WTC11 (cell line): Measurements from ENCODE around the gene SLC9A9. TPM values are rescaled to one million over a fixed set of nuclear protein-coding genes. Genes with fewer than 3 reads are reported as not detected.

Source experiments
- ATAC-seq: fragments of 200-7000 bp; cut with Tn5 transposase; 2 replicates; pipeline ENCODE4 v1.10.0; 2021; ENCODE audit warnings: mild to moderate bottlenecking, moderate library complexity
- CTCF ChIA-PET: fragments of 300-600 bp; sonication (Branson Sonifier 250); formaldehyde crosslinking; loops from one replicate; lab custom pipeline; 2021; ENCODE audit warnings: antibody characterized with exemption; lab: Charles Lee
- POLR2A ChIA-PET: fragments of 350-600 bp; sonication (Branson Sonifier 250); formaldehyde crosslinking; loops from one replicate; lab custom pipeline; 2021; ENCODE audit warnings: antibody characterized with exemption; lab: Charles Lee
- DNase-seq: peaks from one replicate; pipeline ENCODE4 v3.0.0; 2021; ENCODE audit warnings: low spot score
- H3K27ac Mint-ChIP-seq: 2 replicates; pipeline ENCODE4 v1.8.0; 2021; ENCODE audit warnings: mixed read lengths
- H3K27me3 Mint-ChIP-seq: 2 replicates; pipeline ENCODE4 v1.8.0; 2021; ENCODE audit warnings: low read depth, mild to moderate bottlenecking, moderate library complexity, mixed read lengths
- H3K36me3 Mint-ChIP-seq: 2 replicates; pipeline ENCODE4 v1.8.0; 2021; ENCODE audit warnings: mixed read lengths
- H3K4me1 Mint-ChIP-seq: 2 replicates; pipeline ENCODE4 v1.8.0; 2022; ENCODE audit warnings: mixed read lengths
- H3K4me3 Mint-ChIP-seq: 2 replicates; pipeline ENCODE4 v1.8.0; 2021; ENCODE audit warnings: mild to moderate bottlenecking, moderate library complexity, mixed read lengths
- H3K9me3 Mint-ChIP-seq: 2 replicates; pipeline ENCODE4 v1.8.0; 2021; ENCODE audit warnings: mixed read lengths
- ATF1 ChIP-seq: sonication (generic); formaldehyde crosslinking; IDR thresholded peaks from 2 replicates; pipeline ENCODE4 v1.8.1; 2023; ENCODE audit warnings: mild to moderate bottlenecking, moderate library complexity, missing genetic modification reagents
- CREM ChIP-seq: sonication (generic); formaldehyde crosslinking; IDR thresholded peaks from 2 replicates; pipeline ENCODE4 v1.8.1; 2022; ENCODE audit warnings: mild to moderate bottlenecking, missing genetic modification reagents, moderate library complexity
- ELF4 ChIP-seq: sonication (generic); formaldehyde crosslinking; IDR thresholded peaks from 2 replicates; pipeline ENCODE4 v1.8.1; 2022; ENCODE audit warnings: low read depth, mild to moderate bottlenecking, moderate library complexity, missing genetic modification reagents
- GTF2I ChIP-seq: fragments of 250-450 bp; sonication (Bioruptor Pico); conservative IDR thresholded peaks from 2 replicates; pipeline ENCODE4 v1.4.0; 2021; ENCODE audit warnings: mild to moderate bottlenecking
- IRF2 ChIP-seq: sonication (generic); formaldehyde crosslinking; IDR thresholded peaks from 2 replicates; pipeline ENCODE4 v1.8.0; 2022; ENCODE audit warnings: low read depth, missing genetic modification reagents, borderline replicate concordance
- NR2C2 ChIP-seq: sonication (generic); formaldehyde crosslinking; IDR thresholded peaks from 2 replicates; pipeline ENCODE4 v1.8.0; 2022; ENCODE audit warnings: mild to moderate bottlenecking, missing genetic modification reagents
- SMAD4 ChIP-seq: sonication (generic); formaldehyde crosslinking; IDR thresholded peaks from 2 replicates; pipeline ENCODE4 v1.8.0; 2022; ENCODE audit warnings: mild to moderate bottlenecking, missing genetic modification reagents
- ZNF219 ChIP-seq: sonication (generic); formaldehyde crosslinking; IDR thresholded peaks from 2 replicates; pipeline ENCODE4 v1.8.0; 2023; ENCODE audit warnings: missing genetic modification reagents, mild to moderate bottlenecking, borderline replicate concordance
- ZNF263 ChIP-seq: sonication (generic); formaldehyde crosslinking; IDR thresholded peaks from 2 replicates; pipeline ENCODE4 v1.8.1; 2022; ENCODE audit warnings: low read depth, mild to moderate bottlenecking, moderate library complexity, missing genetic modification reagents
- total RNA-seq: library from RNA; stranded (reverse); gene quantifications from 3 replicates; pipeline ENCODE4 v1.2.3, GENCODE V29; 2021
- TF ChIP-seq, protein P1 (sequence below): sonication (generic); formaldehyde crosslinking; IDR thresholded peaks from 2 replicates; pipeline ENCODE4 v1.8.1; 2023; ENCODE audit warnings: mild to moderate bottlenecking, missing genetic modification reagents, moderate library complexity
- TF ChIP-seq, protein P2 (sequence below): sonication (generic); formaldehyde crosslinking; IDR thresholded peaks from 2 replicates; pipeline ENCODE4 v1.8.1; 2023; ENCODE audit warnings: mild to moderate bottlenecking, missing genetic modification reagents, borderline replicate concordance
- TF ChIP-seq, protein P3 (sequence below): sonication (generic); formaldehyde crosslinking; conservative IDR thresholded peaks from 2 replicates; pipeline ENCODE4 v1.8.1; 2023; ENCODE audit warnings: mild to moderate bottlenecking, low read depth, missing genetic modification reagents, moderate library complexity
- TF ChIP-seq, protein P4 (sequence below): sonication (generic); formaldehyde crosslinking; IDR thresholded peaks from 2 replicates; pipeline ENCODE4 v1.8.1; 2022; ENCODE audit warnings: low read depth, mild to moderate bottlenecking, moderate library complexity, missing genetic modification reagents, borderline replicate concordance
- TF ChIP-seq, protein P5 (sequence below): fragments of 250-450 bp; sonication (Bioruptor Pico); IDR thresholded peaks from 2 replicates; pipeline ENCODE4 v2.1.2; 2022; ENCODE audit warnings: mild to moderate bottlenecking, moderate library complexity
- TF ChIP-seq, protein P6 (sequence below): fragments of 250-450 bp; sonication (Bioruptor Pico); IDR thresholded peaks from 2 replicates; pipeline ENCODE4 v1.9.0; 2021; ENCODE audit warnings: mild to moderate bottlenecking
- TF ChIP-seq, protein P7 (sequence below): sonication (generic); formaldehyde crosslinking; IDR thresholded peaks from 2 replicates; pipeline ENCODE4 v1.8.0; 2023; ENCODE audit warnings: missing genetic modification reagents, mild to moderate bottlenecking, borderline replicate concordance

Gene SLC9A9
- total RNA-seq, 1 experiment from 2014 or later: 1.2 TPM

DNA sequence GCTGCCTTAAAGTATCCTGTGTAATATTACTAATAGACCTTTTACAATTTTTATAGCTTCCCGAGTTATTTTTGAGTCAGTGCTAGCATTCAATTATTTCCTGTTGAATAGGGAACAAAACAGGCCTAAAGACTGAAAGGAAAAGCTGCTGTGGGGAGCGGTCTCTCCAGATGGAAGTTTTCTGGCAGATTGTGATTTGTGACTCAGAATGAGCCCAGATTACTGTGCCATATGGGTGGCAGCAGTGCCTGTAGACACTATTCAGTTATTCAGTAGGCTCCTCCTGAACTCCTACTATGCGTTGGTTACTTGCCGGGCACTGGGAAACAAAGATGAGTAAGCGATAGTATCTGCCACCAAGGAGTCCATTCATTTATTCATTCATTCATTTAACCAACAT lies 516.9 kb downstream of the SLC9A9 start:
- POLR2A ChIA-PET: interaction anchor here (0.5 kb wide), 1 partner anchor 32 kb away, joined by 4 read pairs; no protein-coding TSS in a partner anchor
- Mint-ChIP-seq H3K27me3 (no peaks in the 10 kb centered on the region), H3K4me3 (no peak overlapping the region), H3K4me1 (peaks cover 30% of the 10 kb centered on the region), H3K9me3 (peaks cover 4% of the 10 kb centered on the region; the same call in 1 of the 2 replicates), H3K36me3 (no peaks in the 10 kb centered on the region), H3K27ac (no peak overlapping the region)
- DNase-seq: no peak
- no peak for ATAC-seq
- TF ChIP-seq, protein P1, sequence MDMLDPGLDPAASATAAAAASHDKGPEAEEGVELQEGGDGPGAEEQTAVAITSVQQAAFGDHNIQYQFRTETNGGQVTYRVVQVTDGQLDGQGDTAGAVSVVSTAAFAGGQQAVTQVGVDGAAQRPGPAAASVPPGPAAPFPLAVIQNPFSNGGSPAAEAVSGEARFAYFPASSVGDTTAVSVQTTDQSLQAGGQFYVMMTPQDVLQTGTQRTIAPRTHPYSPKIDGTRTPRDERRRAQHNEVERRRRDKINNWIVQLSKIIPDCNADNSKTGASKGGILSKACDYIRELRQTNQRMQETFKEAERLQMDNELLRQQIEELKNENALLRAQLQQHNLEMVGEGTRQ: no peak
- TF ChIP-seq, protein P2, sequence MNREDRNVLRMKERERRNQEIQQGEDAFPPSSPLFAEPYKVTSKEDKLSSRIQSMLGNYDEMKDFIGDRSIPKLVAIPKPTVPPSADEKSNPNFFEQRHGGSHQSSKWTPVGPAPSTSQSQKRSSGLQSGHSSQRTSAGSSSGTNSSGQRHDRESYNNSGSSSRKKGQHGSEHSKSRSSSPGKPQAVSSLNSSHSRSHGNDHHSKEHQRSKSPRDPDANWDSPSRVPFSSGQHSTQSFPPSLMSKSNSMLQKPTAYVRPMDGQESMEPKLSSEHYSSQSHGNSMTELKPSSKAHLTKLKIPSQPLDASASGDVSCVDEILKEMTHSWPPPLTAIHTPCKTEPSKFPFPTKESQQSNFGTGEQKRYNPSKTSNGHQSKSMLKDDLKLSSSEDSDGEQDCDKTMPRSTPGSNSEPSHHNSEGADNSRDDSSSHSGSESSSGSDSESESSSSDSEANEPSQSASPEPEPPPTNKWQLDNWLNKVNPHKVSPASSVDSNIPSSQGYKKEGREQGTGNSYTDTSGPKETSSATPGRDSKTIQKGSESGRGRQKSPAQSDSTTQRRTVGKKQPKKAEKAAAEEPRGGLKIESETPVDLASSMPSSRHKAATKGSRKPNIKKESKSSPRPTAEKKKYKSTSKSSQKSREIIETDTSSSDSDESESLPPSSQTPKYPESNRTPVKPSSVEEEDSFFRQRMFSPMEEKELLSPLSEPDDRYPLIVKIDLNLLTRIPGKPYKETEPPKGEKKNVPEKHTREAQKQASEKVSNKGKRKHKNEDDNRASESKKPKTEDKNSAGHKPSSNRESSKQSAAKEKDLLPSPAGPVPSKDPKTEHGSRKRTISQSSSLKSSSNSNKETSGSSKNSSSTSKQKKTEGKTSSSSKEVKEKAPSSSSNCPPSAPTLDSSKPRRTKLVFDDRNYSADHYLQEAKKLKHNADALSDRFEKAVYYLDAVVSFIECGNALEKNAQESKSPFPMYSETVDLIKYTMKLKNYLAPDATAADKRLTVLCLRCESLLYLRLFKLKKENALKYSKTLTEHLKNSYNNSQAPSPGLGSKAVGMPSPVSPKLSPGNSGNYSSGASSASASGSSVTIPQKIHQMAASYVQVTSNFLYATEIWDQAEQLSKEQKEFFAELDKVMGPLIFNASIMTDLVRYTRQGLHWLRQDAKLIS (CRISPR knock-in tag): no peak
- CTCF ChIA-PET: interaction anchor here (0.6 kb wide), 1 partner anchor 101 kb away, joined by 3 read pairs; no protein-coding TSS in a partner anchor

DNA sequence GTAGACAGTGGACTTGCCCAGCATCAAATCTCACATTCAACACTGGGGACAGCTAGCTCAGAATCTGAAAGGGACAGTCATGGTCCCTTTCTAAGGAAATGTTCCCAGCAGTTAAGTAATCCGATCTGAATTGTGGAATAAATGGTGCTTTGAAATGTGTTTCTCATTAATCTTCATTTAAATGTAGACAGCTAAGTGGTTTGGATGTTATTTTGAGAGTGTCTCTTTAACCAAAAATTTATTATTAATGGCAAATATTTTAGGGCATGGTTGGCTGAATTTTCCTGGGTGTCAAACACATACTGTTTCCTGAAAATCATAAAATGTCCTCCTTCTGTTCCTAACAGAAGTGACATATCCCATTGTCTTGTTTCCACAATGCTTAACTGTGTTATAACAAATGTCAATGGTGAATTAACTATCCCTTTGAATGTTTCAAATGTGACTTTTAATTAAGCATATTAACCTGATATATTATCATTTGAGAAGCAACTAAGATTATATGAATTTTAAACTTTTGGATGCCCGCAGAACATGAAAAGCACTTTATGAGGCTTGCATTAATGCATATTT lies 517.9 kb downstream of the SLC9A9 start:
- no peak for ATAC-seq
- Mint-ChIP-seq H3K4me3 (no peak overlapping the region), H3K27ac (no peak overlapping the region), H3K36me3 (no peaks in the 10 kb centered on the region), H3K9me3 (peaks cover 4% of the 10 kb centered on the region; the same call in 1 of the 2 replicates), H3K4me1 (peaks cover 30% of the 10 kb centered on the region), H3K27me3 (no peaks in the 10 kb centered on the region; the same call in 1 of the 2 replicates)
- ChIA-PET CTCF (no interaction called here), POLR2A (no interaction called here)
- DNase-seq: no peak
- TF ChIP-seq ATF1 (CRISPR knock-in tag): no peak
- TF ChIP-seq ELF4 (CRISPR knock-in tag): no peak
- TF ChIP-seq, protein P3, sequence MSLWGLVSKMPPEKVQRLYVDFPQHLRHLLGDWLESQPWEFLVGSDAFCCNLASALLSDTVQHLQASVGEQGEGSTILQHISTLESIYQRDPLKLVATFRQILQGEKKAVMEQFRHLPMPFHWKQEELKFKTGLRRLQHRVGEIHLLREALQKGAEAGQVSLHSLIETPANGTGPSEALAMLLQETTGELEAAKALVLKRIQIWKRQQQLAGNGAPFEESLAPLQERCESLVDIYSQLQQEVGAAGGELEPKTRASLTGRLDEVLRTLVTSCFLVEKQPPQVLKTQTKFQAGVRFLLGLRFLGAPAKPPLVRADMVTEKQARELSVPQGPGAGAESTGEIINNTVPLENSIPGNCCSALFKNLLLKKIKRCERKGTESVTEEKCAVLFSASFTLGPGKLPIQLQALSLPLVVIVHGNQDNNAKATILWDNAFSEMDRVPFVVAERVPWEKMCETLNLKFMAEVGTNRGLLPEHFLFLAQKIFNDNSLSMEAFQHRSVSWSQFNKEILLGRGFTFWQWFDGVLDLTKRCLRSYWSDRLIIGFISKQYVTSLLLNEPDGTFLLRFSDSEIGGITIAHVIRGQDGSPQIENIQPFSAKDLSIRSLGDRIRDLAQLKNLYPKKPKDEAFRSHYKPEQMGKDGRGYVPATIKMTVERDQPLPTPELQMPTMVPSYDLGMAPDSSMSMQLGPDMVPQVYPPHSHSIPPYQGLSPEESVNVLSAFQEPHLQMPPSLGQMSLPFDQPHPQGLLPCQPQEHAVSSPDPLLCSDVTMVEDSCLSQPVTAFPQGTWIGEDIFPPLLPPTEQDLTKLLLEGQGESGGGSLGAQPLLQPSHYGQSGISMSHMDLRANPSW: no peak
- no peak for TF ChIP-seq SMAD4 (CRISPR knock-in tag)
- TF ChIP-seq, protein P4, sequence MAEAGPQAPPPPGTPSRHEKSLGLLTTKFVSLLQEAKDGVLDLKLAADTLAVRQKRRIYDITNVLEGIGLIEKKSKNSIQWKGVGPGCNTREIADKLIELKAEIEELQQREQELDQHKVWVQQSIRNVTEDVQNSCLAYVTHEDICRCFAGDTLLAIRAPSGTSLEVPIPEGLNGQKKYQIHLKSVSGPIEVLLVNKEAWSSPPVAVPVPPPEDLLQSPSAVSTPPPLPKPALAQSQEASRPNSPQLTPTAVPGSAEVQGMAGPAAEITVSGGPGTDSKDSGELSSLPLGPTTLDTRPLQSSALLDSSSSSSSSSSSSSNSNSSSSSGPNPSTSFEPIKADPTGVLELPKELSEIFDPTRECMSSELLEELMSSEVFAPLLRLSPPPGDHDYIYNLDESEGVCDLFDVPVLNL (CRISPR knock-in tag): no peak
- no peak for TF ChIP-seq GTF2I (CRISPR knock-in tag)
- no peak for TF ChIP-seq ZNF263 (CRISPR knock-in tag)
- no peak for TF ChIP-seq IRF2 (CRISPR knock-in tag)
- TF ChIP-seq NR2C2 (CRISPR knock-in tag): no peak
- TF ChIP-seq, protein P5, sequence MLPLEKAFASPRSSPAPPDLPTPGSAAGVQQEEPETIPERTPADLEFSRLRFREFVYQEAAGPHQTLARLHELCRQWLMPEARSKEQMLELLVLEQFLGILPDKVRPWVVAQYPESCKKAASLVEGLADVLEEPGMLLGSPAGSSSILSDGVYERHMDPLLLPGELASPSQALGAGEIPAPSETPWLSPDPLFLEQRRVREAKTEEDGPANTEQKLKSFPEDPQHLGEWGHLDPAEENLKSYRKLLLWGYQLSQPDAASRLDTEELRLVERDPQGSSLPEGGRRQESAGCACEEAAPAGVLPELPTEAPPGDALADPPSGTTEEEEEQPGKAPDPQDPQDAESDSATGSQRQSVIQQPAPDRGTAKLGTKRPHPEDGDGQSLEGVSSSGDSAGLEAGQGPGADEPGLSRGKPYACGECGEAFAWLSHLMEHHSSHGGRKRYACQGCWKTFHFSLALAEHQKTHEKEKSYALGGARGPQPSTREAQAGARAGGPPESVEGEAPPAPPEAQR (CRISPR knock-in tag): no peak
- no peak for TF ChIP-seq ZNF219 (CRISPR knock-in tag)
- TF ChIP-seq, protein P6, sequence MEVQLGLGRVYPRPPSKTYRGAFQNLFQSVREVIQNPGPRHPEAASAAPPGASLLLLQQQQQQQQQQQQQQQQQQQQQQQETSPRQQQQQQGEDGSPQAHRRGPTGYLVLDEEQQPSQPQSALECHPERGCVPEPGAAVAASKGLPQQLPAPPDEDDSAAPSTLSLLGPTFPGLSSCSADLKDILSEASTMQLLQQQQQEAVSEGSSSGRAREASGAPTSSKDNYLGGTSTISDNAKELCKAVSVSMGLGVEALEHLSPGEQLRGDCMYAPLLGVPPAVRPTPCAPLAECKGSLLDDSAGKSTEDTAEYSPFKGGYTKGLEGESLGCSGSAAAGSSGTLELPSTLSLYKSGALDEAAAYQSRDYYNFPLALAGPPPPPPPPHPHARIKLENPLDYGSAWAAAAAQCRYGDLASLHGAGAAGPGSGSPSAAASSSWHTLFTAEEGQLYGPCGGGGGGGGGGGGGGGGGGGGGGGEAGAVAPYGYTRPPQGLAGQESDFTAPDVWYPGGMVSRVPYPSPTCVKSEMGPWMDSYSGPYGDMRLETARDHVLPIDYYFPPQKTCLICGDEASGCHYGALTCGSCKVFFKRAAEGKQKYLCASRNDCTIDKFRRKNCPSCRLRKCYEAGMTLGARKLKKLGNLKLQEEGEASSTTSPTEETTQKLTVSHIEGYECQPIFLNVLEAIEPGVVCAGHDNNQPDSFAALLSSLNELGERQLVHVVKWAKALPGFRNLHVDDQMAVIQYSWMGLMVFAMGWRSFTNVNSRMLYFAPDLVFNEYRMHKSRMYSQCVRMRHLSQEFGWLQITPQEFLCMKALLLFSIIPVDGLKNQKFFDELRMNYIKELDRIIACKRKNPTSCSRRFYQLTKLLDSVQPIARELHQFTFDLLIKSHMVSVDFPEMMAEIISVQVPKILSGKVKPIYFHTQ: no peak
- TF ChIP-seq CREM: no peak
- TF ChIP-seq, protein P7, sequence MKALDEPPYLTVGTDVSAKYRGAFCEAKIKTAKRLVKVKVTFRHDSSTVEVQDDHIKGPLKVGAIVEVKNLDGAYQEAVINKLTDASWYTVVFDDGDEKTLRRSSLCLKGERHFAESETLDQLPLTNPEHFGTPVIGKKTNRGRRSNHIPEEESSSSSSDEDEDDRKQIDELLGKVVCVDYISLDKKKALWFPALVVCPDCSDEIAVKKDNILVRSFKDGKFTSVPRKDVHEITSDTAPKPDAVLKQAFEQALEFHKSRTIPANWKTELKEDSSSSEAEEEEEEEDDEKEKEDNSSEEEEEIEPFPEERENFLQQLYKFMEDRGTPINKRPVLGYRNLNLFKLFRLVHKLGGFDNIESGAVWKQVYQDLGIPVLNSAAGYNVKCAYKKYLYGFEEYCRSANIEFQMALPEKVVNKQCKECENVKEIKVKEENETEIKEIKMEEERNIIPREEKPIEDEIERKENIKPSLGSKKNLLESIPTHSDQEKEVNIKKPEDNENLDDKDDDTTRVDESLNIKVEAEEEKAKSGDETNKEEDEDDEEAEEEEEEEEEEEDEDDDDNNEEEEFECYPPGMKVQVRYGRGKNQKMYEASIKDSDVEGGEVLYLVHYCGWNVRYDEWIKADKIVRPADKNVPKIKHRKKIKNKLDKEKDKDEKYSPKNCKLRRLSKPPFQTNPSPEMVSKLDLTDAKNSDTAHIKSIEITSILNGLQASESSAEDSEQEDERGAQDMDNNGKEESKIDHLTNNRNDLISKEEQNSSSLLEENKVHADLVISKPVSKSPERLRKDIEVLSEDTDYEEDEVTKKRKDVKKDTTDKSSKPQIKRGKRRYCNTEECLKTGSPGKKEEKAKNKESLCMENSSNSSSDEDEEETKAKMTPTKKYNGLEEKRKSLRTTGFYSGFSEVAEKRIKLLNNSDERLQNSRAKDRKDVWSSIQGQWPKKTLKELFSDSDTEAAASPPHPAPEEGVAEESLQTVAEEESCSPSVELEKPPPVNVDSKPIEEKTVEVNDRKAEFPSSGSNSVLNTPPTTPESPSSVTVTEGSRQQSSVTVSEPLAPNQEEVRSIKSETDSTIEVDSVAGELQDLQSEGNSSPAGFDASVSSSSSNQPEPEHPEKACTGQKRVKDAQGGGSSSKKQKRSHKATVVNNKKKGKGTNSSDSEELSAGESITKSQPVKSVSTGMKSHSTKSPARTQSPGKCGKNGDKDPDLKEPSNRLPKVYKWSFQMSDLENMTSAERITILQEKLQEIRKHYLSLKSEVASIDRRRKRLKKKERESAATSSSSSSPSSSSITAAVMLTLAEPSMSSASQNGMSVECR: no peak
